NB4 (cell line): ENCODE data around the gene TCERG1L.

Source experiments
- DNase-seq: peaks from one replicate; pipeline ENCODE4 v3.0.0; 2010; ENCODE audit warnings: low read depth
- H3K4me3 ChIP-seq: one replicate; pipeline ENCODE4 v1.5.1; 2011; ENCODE audit warnings: mild to moderate bottlenecking, low read depth, low read length, moderate library complexity
- MYC ChIP-seq: IDR thresholded peaks from 2 replicates; pipeline ENCODE4 v1.6.1; 2011; ENCODE audit warnings: low read depth, low read length
- POLR2A ChIP-seq: IDR thresholded peaks from 2 replicates; pipeline ENCODE4 v1.6.1; 2011; ENCODE audit warnings: mild to moderate bottlenecking; ENCODE audit not compliant: insufficient read length; ENCODE audit errors: extremely low read depth
- TF ChIP-seq, protein P1 (sequence below): IDR thresholded peaks from one replicate; pipeline ENCODE4 v1.5.1; 2012; ENCODE audit warnings: low read depth, low read length
- TF ChIP-seq, protein P2 (sequence below): IDR thresholded peaks from 2 replicates; pipeline ENCODE4 v1.6.1; 2011; ENCODE audit warnings: low read depth, low read length

Gene TCERG1L

DNA sequence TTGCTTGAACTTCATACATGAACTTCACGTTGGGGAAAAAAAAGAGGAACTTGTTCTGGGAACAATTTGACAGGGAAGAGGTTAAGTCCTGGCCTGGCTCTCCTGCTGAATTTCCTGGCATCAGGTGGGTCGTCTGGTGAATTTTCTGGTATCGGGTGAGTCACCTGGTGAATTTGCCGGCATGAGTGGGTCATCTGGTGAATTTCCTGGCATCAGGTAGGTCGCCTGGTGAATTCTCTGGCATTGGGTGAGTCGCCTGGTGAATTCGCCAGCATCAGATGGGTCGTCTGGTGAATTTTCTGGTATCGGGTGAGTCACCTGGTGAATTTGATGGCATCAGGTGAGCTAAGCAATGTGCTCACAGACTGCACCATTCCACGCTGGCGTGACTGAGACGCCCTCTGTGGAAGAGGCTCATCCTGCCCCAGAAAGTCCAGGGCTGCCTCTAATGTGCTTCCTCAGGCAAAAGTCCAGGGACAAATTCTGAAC, 255.4 kb downstream of the TCERG1L start:
- TF ChIP-seq, protein P1, sequence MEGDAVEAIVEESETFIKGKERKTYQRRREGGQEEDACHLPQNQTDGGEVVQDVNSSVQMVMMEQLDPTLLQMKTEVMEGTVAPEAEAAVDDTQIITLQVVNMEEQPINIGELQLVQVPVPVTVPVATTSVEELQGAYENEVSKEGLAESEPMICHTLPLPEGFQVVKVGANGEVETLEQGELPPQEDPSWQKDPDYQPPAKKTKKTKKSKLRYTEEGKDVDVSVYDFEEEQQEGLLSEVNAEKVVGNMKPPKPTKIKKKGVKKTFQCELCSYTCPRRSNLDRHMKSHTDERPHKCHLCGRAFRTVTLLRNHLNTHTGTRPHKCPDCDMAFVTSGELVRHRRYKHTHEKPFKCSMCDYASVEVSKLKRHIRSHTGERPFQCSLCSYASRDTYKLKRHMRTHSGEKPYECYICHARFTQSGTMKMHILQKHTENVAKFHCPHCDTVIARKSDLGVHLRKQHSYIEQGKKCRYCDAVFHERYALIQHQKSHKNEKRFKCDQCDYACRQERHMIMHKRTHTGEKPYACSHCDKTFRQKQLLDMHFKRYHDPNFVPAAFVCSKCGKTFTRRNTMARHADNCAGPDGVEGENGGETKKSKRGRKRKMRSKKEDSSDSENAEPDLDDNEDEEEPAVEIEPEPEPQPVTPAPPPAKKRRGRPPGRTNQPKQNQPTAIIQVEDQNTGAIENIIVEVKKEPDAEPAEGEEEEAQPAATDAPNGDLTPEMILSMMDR: no peak
- TF ChIP-seq POLR2A: no peak
- TF ChIP-seq, protein P2, sequence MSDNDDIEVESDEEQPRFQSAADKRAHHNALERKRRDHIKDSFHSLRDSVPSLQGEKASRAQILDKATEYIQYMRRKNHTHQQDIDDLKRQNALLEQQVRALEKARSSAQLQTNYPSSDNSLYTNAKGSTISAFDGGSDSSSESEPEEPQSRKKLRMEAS: no peak
- TF ChIP-seq MYC: no peak
- DNase-seq: no peak
- no peak overlapping the region for H3K4me3 ChIP-seq

DNA sequence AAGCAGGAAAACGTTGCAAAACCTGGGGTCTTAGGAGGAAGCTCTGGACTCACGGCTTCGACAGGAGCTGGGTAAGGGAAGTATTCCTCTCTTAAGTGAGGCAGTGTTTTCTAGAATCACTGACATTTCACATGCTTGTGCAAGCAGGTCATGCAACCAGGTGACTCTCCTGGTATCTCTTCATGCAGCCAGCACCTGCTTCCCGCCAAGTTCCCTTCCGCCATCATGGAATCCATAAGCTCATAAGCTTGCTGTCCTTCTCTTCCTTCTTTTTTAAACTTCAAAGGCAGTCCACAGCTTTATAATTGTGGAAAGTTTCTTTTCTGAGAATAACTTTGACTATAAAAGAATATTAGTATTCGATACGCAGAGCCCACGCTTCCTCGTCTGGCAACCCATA, 256.1 kb downstream of the TCERG1L start:
- DNase-seq: no peak
- TF ChIP-seq, protein P2: no peak
- TF ChIP-seq MYC: no peak
- TF ChIP-seq, protein P1: no peak
- TF ChIP-seq POLR2A: no peak
- no peak overlapping the region for H3K4me3 ChIP-seq

DNA sequence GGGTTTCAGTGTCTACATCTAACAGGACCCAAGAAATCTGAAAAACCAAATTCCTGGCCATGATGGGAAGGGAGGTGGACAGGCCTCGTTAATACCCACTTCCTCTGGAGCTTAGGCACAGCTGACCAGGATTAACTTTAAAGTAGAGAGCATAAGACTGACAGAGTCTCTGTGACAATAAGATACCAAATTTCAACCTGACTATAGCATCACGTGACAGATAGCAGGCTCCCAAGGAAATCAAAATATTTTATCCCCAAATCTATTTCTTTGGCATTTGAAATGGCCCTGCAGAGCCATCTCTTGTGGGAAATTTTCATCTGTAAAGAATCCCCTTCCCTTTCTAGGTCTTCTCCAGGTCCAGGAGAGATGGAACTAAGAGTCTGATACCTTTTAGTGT, 258.3 kb downstream of the TCERG1L start:
- DNase-seq: no peak
- TF ChIP-seq, protein P1: no peak
- TF ChIP-seq MYC (no peak), POLR2A (no peak)
- TF ChIP-seq, protein P2: no peak
- H3K4me3 ChIP-seq: no peak overlapping the region

DNA sequence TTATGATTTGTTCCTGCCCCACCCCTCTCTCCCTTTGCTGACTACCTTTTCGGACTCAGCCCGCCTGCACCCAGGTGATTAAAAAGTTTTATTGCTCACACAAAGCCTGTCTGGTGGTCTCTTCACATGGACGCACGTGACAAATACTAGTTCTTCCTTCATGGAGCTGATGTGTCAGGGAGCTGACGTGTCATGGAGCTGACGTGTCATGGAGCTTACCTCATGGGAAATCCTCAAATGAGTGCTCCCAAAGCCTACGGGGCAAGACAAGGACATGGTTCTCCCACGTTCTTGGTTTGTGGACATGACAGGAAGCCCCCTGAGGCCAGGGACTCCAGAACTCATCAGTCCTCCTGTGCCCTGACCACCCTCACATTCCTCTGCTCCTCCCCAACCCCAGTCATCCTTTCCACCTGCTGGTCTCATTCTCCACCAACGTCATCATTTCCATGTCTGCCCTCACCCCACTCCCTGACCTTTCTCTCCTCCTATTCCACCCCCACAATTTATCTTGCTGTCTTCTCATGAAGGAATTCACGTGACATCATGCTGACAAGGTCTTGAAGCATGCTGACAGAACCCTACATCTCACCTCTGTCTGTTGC, 261.3 kb downstream of the TCERG1L start:
- no peak for DNase-seq
- TF ChIP-seq, protein P1: no peak
- TF ChIP-seq POLR2A (no peak), MYC (no peak)
- TF ChIP-seq, protein P2: no peak
- no peak overlapping the region for H3K4me3 ChIP-seq

DNA sequence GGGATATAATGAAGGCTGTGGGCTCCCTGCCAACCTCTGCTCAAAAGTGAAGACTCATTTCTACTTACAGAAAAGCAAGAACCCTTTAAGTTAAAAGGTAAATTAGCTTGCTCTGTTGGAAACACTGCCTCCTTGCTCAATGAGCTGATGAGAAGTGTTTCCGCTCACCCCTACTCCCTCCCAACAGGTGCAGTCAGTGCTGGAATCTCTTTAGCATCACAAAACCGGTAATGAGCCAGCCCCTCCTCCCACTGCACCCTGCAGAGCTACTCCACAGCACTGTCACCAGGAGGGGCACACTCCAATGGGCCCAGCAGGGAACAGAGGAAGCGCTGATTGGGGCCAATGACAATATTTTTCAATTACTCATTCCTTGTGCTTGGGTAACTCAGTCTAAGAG, 262.5 kb downstream of the TCERG1L start:
- no peak for DNase-seq
- TF ChIP-seq MYC: no peak
- TF ChIP-seq, protein P2: no peak
- TF ChIP-seq POLR2A: no peak
- TF ChIP-seq, protein P1: no peak
- H3K4me3 ChIP-seq: no peak overlapping the region
